HepG2 (cell line): Measurements from ENCODE around the gene FAM3C. TPM values are rescaled to one million over a fixed set of nuclear protein-coding genes. Genes with fewer than 3 reads are reported as not detected.

Experiments used
- ATAC-seq: fragments of 200-7000 bp; cut with Tn5 transposase; 3 replicates; pipeline ENCODE4 v1.9.1; 2020; ENCODE audit warnings: mild to moderate bottlenecking, moderate library complexity
- BruUV-seq: library from RNA; stranded (reverse); fragments of 400-500 nt; replicated peaks from 2 replicates; lab custom pipeline; 2021; lab: Mats Ljungman, UMichigan
- CTCF ChIA-PET: fragments of 300-600 bp; formaldehyde crosslinking; extraction: SDS; loops from one replicate; lab custom pipeline; 2021; ENCODE audit warnings: low total read pairs, inconsistent platforms, low intra/inter-chr PET ratio; lab: Yijun Ruan, JAX
- POLR2A ChIA-PET: fragments of 350-600 bp; sonication (Branson Sonifier 250); formaldehyde crosslinking; loops from one replicate; lab custom pipeline; 2020; ENCODE audit warnings: antibody characterized with exemption, inconsistent platforms; lab: Yijun Ruan, JAX
- DNase-seq: peaks from one replicate; pipeline ENCODE4 v3.0.0-alpha.2; 2015; ENCODE audit warnings: low spot score
- FAIRE-seq: peaks from 3 replicates; lab custom pipeline; 2011; peaks lifted over from hg19 to GRCh38; lab: Jason Lieb, UNC
- H2AFZ ChIP-seq: one replicate; pipeline ENCODE4 v1.6.1; 2011; ENCODE audit warnings: low read length, inconsistent platforms
- H3K27ac ChIP-seq: fragments of 300-600 bp; 3 replicates; pipeline ENCODE4 v1.8.0; 2011; ENCODE audit warnings: mixed run types, mild to moderate bottlenecking, mixed read lengths, low read length, inconsistent platforms; ENCODE audit not compliant: insufficient read depth; ENCODE audit errors: extremely low read length
- H3K27me3 ChIP-seq, 2 experiments: fragments of 200-600 bp in 1 of 2; 2 replicates in 1 of 2; 3 replicates in 1 of 2; pipeline versions ENCODE4 v1.6.0 to v1.8.0; 2011; ENCODE audit warnings: low read length in 2 of 2, mild to moderate bottlenecking in 2 of 2, moderate library complexity in 2 of 2, inconsistent platforms in 1 of 2; ENCODE audit not compliant: insufficient read depth in 2 of 2, control insufficient read depth in 1 of 2
- H3K36me3 ChIP-seq, 2 experiments: fragments of 200-600 bp in 1 of 2; replicated peaks in 1 of 2; 2 replicates in 1 of 2; 3 replicates in 1 of 2; pipeline versions ENCODE4 v1.5.1 to v1.8.0; 2011; ENCODE audit warnings: low read length in 2 of 2, inconsistent platforms in 1 of 2; ENCODE audit not compliant: insufficient read depth in 2 of 2, control insufficient read depth in 1 of 2
- H3K4me1 ChIP-seq: 2 replicates; pipeline ENCODE4 v1.5.1; 2012; ENCODE audit warnings: low read length, inconsistent platforms; ENCODE audit not compliant: insufficient read depth
- H3K4me2 ChIP-seq: 2 replicates; pipeline ENCODE4 v1.6.0; 2011; ENCODE audit warnings: low read depth, low read length, inconsistent platforms
- H3K4me3 ChIP-seq, 3 experiments: fragments of 200-600 bp in 1 of 3; sonication (generic), shearing (Covaris generic) in 1 of 3; replicated peaks in 1 of 3; 2 replicates each; pipeline ENCODE4 v1.5.1; 2011 to 2016; ENCODE audit warnings: low read length in 3 of 3, inconsistent platforms in 2 of 3, low read depth in 2 of 3, mild to moderate bottlenecking in 2 of 3, control low read depth in 1 of 3, mixed read lengths in 1 of 3; ENCODE audit not compliant: insufficient read depth in 1 of 3
- H3K79me2 ChIP-seq: one replicate; pipeline ENCODE4 v1.6.1; 2011; ENCODE audit warnings: low read length, inconsistent platforms; ENCODE audit not compliant: insufficient read depth
- H3K9ac ChIP-seq: 2 replicates; pipeline ENCODE4 v1.6.0; 2011; ENCODE audit warnings: mild to moderate bottlenecking, low read depth, low read length, inconsistent platforms; ENCODE audit not compliant: insufficient read depth
- H3K9me3 ChIP-seq: 2 replicates; pipeline ENCODE4 v1.5.1; 2012; ENCODE audit warnings: mild to moderate bottlenecking, low read length
- H4K20me1 ChIP-seq: 2 replicates; pipeline ENCODE4 v1.6.0; 2011; ENCODE audit warnings: inconsistent platforms, mild to moderate bottlenecking, low read length, moderate library complexity; ENCODE audit not compliant: insufficient read depth
- EZH2 ChIP-seq: conservative IDR thresholded peaks from 2 replicates; pipeline ENCODE4 v1.6.1; 2012; ENCODE audit warnings: mild to moderate bottlenecking, low read depth, low read length, moderate library complexity
- FOXA3 ChIP-seq: IDR thresholded peaks from 2 replicates; pipeline ENCODE4 v1.6.1; 2016; ENCODE audit warnings: missing genetic modification reagents, missing compliant biosample characterization
- HDAC1 ChIP-seq: sonication (generic); formaldehyde crosslinking; IDR thresholded peaks from 2 replicates; pipeline ENCODE4 v1.5.1; 2020; ENCODE audit warnings: mild to moderate bottlenecking, missing genetic modification reagents
- HIVEP1 ChIP-seq: sonication (generic); formaldehyde crosslinking; IDR thresholded peaks from 2 replicates; pipeline ENCODE4 v1.4.0; 2020; ENCODE audit warnings: mild to moderate bottlenecking, missing genetic modification reagents
- POGZ ChIP-seq: sonication (generic); formaldehyde crosslinking; IDR thresholded peaks from 2 replicates; pipeline ENCODE4 v1.4.0; 2020; ENCODE audit warnings: mild to moderate bottlenecking, missing genetic modification reagents
- RERE ChIP-seq: IDR thresholded peaks from 2 replicates; pipeline ENCODE4 v1.6.1; 2016; ENCODE audit warnings: low read depth, missing genetic modification reagents, missing compliant biosample characterization
- SP1 ChIP-seq, 2 experiments: fragments of 450-650 bp in 1 of 2; sonication (generic) in 1 of 2; formaldehyde crosslinking in 1 of 2; IDR thresholded peaks; 2 replicates each; pipeline versions ENCODE4 v1.4.0 to v1.6.1; 2016 to 2020; ENCODE audit warnings: missing genetic modification reagents in 1 of 2
- ZMYM3 ChIP-seq: sonication (generic); formaldehyde crosslinking; IDR thresholded peaks from 2 replicates; pipeline ENCODE4 v1.5.1; 2020; ENCODE audit warnings: mild to moderate bottlenecking, missing genetic modification reagents
- WGBS: methylation state at CpG from one replicate; pipeline ENCODE4 v1.1.6; 2017; ENCODE audit warnings: low lambda C conversion rate; 5-methylcytosine and 5-hydroxymethylcytosine counted together
- in situ Hi-C: cut with HindIII; loops from 2 replicates; pipeline ENCODE4 v1.10.0; 2017; ENCODE audit warnings: low pct_unique_long_range_greater_than_20kb; ENCODE audit not compliant: extremely low pct_ligation_motif_present
- intact Hi-C: fragments of 100-400 bp; cut with micrococcal nuclease; formaldehyde crosslinking; loops from one replicate; pipeline ENCODE4 v1.10.0; 2022; ENCODE audit not compliant: unreplicated experiment
- polyA plus RNA-seq, 8 experiments: library from polyadenylated mRNA; depleted of rRNA in 3 of 8; stranded (reverse) in 7 of 8; unstranded in 1 of 8; fragments of >200 nt; fragmentation: Illumina TruSeq in 4 of 8; extraction: Trizol in 4 of 8; gene quantifications; 2 replicates each; pipeline versions ENCODE4 v1.2.1 to v1.2.3, GENCODE V29; 2011 to 2016; ENCODE audit warnings: low read depth in 4 of 8, missing spikeins in 1 of 8, mixed read lengths in 1 of 8; ENCODE audit not compliant: insufficient read depth in 1 of 8
- total RNA-seq, 5 experiments: library from RNA; depleted of rRNA; stranded (reverse); fragments of >200 nt; fragmentation: Illumina TruSeq; extraction: Trizol; gene quantifications; 2 replicates each; pipeline ENCODE4 v1.2.3, GENCODE V29; 2016; ENCODE audit warnings: low read depth in 1 of 5

FAM3C gene
- total and polyA plus RNA-seq, 2 of the 13 experiments (the other 11 are each of a cell fraction or from before 2014, with no cell fraction given): 14.6 to 16.0 TPM

GRCh38 chr7:121352323-121352722 is 43.8 kb downstream of the FAM3C start:
- peaks cover 2 to 31% of the 10 kb centered on the region in 2 experiments; a peak in 4 of 5 replicates for H3K36me3 ChIP-seq
- no peak for DNase-seq
- intact Hi-C loops: no loop called here
- no TSS peak for BruUV-seq
- 83% methylated on average over 3 of the region's 3 CpGs for WGBS
- TF ChIP-seq EZH2: no peak
- no peak for TF ChIP-seq SP1 (IDR thresholded peaks at IDR 0.05)
- TF ChIP-seq SP1 (CRISPR knock-in tag; IDR thresholded peaks at IDR 0.05): no peak
- no peak for TF ChIP-seq ZMYM3 (CRISPR knock-in tag)
- no peak for TF ChIP-seq FOXA3 (CRISPR knock-in tag)
- no peak for TF ChIP-seq HDAC1 (CRISPR knock-in tag)
- TF ChIP-seq RERE (CRISPR knock-in tag): no peak
- no peak for TF ChIP-seq POGZ (CRISPR knock-in tag)
- no peak for TF ChIP-seq HIVEP1 (CRISPR knock-in tag)
- TF ChIP-seq, all 625 proteins: peak for 0
- no peak overlapping the region for H3K9ac ChIP-seq
- H4K20me1 ChIP-seq: no peaks in the 10 kb centered on the region
- H3K27ac ChIP-seq: no peak overlapping the region
- ChIA-PET POLR2A (no interaction called here), CTCF (no interaction called here)
- no peak overlapping the region for H3K4me2 ChIP-seq
- no peak overlapping the region for H2AFZ ChIP-seq
- H3K4me1 ChIP-seq: no peaks in the 10 kb centered on the region
- no peaks in the 10 kb centered on the region for H3K79me2 ChIP-seq
- in situ Hi-C loops: no loop called here
- H3K27me3 ChIP-seq: no peaks in the 10 kb centered on the region
- H3K9me3 ChIP-seq: no peaks in the 10 kb centered on the region
- ATAC-seq: no peak
- no peak overlapping the region for H3K4me3 ChIP-seq
- no peak for FAIRE-seq
